NCI-H1048 (cell line): ENCODE data around the gene PIK3CB.
"Not testable (repeated sequence)": the region's sequence is repeated elsewhere in the genome, so short reads cannot be mapped to it uniquely, and the experiment has no call there.

Experiments
- DNase-seq: peaks from one replicate; lab custom pipeline; 2025; lab: John Stamatoyannopoulos, UW

The PIK3CB gene

GRCh38 chr3:138806376-138807080 lies 28.2 kb downstream of the PIK3CB start:
- no peak for DNase-seq

GRCh38 chr3:138803006-138803653 lies 31.6 kb downstream of the PIK3CB start:
- DNase-seq, result no peak

GRCh38 chr3:138802223-138802622 lies 32.5 kb downstream of the PIK3CB start:
- not testable (repeated sequence) for DNase-seq

- no peak for DNase-seq
Observed at GRCh38 chr3:138801792-138802191, 32.9 kb downstream of the PIK3CB start.

GRCh38 chr3:138800248-138800647 lies 34.5 kb downstream of the PIK3CB start:
- DNase-seq, result no peak

GRCh38 chr3:138799822-138800221 lies 34.9 kb downstream of the PIK3CB start:
- no peak for DNase-seq

GRCh38 chr3:138797508-138798038 lies 37.2 kb downstream of the PIK3CB start:
- DNase-seq, result no peak

- no peak for DNase-seq
Observed at GRCh38 chr3:138796761-138797160, 38.0 kb downstream of the PIK3CB start.

GRCh38 chr3:138786788-138787271 lies 47.9 kb downstream of the PIK3CB start:
- DNase-seq, result no peak

- DNase-seq, result no peak
Observed at GRCh38 chr3:138785951-138786350, 48.8 kb downstream of the PIK3CB start.

GRCh38 chr3:138785362-138785857 lies 49.3 kb downstream of the PIK3CB start:
- DNase-seq, result not testable (repeated sequence)

GRCh38 chr3:138782755-138783154 lies 52.0 kb downstream of the PIK3CB start:
- no peak for DNase-seq

- DNase-seq, result no peak
Observed at GRCh38 chr3:138781012-138781470, 53.7 kb downstream of the PIK3CB start.

- DNase-seq, result no peak
Observed at GRCh38 chr3:138778643-138779042, 56.1 kb downstream of the PIK3CB start.

GRCh38 chr3:138776961-138777360 lies 57.8 kb downstream of the PIK3CB start:
- DNase-seq, result no peak

GRCh38 chr3:138775254-138775595 lies 59.5 kb downstream of the PIK3CB start:
- DNase-seq, result no peak

GRCh38 chr3:138774529-138775253 lies 60.0 kb downstream of the PIK3CB start:
- peak; percentile 77 for DNase-seq

- no peak for DNase-seq
Observed at GRCh38 chr3:138771585-138771984, 63.1 kb downstream of the PIK3CB start.

- no peak for DNase-seq
Observed at GRCh38 chr3:138769616-138770015, 65.1 kb downstream of the PIK3CB start.

- no peak for DNase-seq
Observed at GRCh38 chr3:138768946-138769345, 65.8 kb downstream of the PIK3CB start.

GRCh38 chr3:138768125-138768524 lies 66.6 kb downstream of the PIK3CB start:
- DNase-seq, result no peak

- no peak for DNase-seq
Observed at GRCh38 chr3:138767498-138768104, 67.1 kb downstream of the PIK3CB start.
